OCI-M2 (cell line): ENCODE data around the gene NDUFB2.
"Not testable (repeated sequence)": the region's sequence is repeated elsewhere in the genome, so short reads cannot be mapped to it uniquely, and the experiment has no call there.

Experiments
- DNase-seq: peaks from one replicate; lab custom pipeline; 2025; ENCODE audit not compliant: unreplicated experiment; lab: John Stamatoyannopoulos, UW

The NDUFB2 gene

DNA sequence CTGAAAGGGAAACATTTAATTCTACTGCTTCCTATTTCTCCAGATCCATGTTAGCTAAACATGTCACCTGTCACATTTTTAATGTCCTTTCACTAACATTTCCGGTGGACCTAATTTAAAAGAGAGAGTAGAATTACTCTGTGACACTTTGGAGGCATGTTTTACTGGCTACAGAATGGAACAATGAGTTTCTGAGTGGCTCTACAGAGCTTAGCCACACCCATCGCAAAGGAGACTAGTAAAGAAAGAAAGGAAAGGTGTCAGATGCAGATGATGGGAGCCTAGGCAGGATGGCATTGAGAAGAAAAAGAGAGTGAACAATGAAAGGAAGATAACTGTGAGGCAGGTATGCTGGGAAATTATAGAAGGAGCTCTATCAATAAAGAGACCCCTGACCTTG, 35.9 kb downstream of the NDUFB2 start:
- DNase-seq: no peak

DNA sequence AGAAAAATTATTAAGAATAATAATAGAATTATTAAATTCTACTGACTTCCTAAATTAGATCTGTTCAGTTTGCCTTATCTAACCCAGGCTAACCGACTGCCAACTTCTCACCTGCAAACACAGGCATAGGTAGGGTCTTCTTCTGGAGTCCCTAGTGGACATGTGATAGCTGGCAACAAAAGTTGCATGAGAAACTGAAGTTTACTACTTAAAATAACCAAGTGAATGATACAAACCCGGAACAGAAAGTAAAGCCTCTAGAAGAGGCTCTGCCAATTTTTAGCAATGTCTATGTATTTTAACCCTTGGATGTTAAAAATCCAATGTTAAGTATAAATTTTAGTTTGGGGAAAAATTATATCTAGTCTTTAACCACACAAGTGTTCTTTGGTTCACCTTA, 37.6 kb downstream of the NDUFB2 start:
- DNase-seq: no peak

DNA sequence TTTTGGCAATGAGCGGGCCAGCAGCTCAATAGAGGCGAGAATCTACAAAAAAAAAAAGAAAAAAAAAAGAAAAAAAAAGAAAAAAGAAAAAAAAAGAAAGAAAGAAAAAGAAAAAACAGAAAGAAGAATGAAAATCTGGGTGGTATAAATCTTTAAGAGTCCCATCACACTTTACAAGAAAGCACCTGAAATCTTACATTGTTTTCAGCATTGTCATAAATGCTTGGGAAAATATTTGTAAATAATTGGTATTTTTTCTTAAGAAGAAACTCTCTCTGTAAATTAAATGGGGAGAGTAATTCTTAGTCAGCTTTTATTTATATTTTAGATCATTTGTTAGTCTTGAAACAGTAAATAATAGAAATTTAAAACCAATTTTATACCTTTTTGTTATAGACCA, 38.2 kb downstream of the NDUFB2 start:
- DNase-seq: no peak

DNA sequence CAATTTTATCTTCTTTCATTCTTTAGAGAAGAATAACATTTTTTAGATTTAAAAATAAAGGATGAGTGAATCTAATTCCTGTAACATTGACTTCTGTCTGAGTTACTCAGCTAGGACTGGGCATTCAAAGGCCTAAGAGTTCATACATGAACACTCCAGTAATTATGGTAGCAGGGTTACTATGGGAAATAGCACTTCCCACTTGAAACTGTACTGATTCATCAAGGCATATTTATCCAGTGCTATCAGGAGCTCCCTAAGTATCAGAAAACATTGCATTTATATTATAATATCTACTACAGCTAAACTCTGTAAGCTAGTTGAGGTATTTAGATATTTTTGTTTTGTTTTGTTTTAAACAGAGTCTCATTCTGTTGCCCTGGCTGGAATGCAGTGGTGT, 41.8 kb downstream of the NDUFB2 start:
- no peak for DNase-seq

DNA sequence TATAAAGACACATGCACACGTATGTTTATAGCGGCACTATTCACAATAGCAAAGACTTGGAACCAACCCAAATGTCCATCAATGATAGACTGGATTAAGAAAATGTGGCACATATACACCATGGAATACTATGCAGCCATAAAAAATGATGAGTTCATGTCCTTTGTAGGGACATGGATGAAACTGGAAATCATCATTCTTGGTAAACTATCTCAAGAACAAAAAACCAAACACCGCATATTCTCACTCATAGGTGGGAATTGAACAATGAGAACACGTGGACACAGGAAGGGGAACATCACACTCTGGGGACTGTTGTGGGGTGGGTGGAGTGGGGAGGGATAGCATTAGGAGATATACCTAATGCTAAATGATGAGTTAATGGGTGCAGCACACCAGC, 46.7 kb downstream of the NDUFB2 start:
- not testable (repeated sequence) for DNase-seq

DNA sequence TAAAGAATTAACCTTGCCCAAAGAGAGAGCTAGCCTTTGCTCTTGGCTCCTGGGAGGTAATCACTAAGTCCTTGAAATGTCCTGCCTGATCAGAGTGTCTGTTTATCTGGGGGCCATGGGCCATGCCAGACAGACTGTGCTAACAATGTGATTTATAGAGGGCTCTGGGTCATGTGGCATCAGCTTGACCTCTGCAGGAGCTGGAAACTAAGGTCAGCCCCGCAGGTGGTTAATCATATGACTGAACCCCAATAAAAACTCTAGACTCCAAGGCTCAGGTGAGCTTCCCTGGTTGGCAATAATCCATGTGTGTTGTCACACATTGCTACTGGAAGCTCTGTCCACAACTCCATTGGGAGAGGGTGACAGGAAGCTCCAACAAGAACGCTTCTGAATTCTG, 47.5 kb downstream of the NDUFB2 start:
- no peak for DNase-seq

DNA sequence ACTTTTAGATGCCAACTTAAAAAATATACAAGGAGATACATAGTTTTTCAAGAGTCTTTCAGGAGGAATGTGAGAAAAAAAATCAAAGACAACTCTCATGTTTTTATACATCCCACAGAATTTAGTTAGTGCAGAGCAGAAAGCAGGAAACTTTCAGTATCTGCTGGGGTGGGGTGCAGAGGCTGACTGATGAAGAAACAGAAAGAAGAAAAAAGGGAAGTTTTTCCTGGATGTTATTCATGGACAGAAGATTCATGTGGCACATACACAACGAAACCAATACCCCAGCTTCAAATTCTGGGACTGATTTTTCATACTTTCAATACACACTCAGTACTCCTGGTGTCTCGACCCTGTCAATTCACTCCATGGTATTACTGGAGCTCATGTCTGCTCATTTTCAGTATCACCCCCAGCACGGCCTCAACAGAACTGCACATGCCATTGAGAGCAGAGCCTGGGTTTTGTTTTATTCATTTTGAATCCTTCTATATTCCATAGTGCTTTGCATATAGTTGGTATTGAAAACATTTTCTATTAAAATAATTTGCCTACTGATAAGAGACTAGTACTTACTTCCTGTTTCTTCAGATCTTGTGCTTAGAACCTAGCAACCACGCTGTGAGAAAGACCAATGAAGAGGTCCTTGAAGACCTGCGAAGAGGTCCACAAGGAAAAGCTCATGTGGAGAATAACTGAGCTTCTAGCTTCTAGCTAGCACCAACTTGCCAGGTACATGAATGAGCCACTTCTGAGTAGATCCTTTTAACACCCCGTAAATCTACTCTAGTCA, 49.0 kb downstream of the NDUFB2 start:
- no peak for DNase-seq

DNA sequence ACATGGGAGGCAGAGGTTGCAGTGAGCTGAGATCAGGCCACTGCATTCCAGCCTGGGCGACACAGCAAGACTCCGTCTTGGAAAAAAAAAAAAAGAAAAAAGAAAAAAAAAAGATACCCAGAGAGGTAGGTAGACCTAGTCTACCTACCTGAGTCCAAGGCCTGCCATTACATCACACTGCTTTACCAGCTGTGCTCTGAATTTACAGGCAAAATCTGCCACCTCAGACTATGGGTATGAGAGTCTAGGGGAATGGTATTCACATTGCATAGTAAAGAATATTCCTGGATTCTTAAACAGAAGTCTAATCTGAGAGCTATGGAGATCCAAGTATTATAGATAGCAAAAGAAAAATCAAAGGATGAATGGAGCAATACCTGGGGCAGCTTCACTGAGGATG, 50.2 kb downstream of the NDUFB2 start:
- DNase-seq: no peak

DNA sequence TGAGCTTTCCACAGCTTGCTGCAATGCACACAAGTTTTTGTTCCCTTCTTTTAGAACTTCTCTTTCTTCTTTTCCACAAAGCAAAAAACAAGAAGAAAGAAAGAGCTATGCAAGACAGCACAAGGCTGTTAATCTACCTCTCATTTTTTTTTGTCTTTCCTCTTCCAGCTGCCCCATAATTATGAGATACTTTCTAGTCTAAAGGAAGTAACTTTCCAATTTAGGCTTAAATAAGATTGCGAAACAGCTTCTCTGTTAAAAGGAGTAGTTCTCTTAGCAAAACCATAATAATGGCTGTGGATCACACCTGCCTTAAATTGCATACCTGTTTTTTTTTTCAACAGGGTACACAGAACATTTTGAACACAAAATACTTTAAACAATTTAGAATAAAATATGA, 56.0 kb downstream of the NDUFB2 start:
- DNase-seq: no peak

DNA sequence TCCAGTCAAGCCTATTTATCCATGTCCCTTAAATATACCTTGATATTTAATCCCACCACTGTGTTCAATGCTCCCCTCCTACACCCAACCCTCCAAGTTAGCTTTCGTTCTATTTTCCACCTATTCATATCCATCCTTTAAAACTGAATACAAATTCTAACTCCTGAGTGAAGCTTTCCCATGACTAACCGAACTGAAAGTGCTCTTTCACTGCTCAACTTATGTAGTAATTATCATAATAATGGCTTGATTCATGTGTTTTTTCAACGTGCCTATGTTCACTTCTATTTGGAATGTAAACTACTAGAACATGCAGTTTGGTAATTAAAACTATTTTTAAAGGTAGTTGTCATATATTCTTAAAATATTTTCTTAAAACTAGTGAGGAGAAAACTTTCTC, 58.0 kb downstream of the NDUFB2 start:
- no peak for DNase-seq
